SH-SY5Y (cell line): ENCODE data around the gene ZNF613.

Experiments used
- GATA2 ChIP-seq: IDR thresholded peaks from 2 replicates; pipeline ENCODE4 v1.6.1; 2011; ENCODE audit warnings: mild to moderate bottlenecking, low read depth, low read length
- GATA3 ChIP-seq: IDR thresholded peaks from 2 replicates; pipeline ENCODE4 v1.6.1; 2011; ENCODE audit warnings: low read depth, mild to moderate bottlenecking, low read length, moderate library complexity

The ZNF613 gene

DNA sequence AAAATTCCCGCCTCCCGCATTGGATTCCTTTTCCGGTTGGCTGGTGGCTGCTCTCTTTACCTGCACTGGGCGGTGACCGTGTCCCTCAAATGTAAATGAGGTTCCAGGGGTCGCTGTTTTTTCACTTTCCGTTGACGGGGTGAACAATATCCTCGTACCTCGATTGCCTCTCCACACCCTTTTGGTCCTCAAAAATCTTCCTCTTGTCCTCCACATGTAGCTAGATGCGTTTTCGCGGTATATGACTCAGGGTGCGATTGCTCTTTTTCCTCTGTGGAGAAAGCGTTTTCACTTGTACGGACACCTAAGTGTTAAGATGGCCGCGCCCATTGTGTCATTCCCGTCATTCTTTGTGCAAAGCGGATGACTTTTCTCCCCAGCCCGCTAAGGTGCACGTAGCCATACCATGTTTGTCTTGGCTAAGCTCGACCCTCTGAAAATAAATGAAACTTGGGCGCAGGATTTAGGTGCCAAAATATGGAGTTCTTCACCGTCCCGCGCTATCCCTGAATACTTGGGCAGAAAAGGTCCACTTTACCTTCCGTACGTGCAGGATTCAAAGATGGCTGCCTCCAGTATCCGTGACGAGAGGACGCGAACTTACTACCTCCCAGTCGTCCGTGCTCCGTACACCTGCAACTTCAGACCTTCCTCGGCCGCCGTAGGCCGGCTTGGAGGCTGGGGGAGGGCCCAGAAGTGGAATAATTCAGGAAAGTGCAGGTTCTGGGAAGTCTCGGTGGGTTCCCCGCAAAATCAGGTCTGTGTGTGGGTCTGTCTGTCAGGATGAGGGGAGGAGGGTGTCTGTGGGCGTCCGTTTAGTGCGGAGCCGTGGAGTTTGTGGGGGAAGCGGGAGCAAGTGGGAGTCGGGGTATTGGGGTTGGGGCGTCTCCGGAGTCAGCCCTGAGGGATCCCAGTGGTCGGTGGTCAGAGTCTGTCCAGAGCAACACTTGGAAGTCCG, at the start of gene ZNF613:
TSS of gene ZNF613 (plus strand) at position 689 of the 958 bp plus-strand sequence. CDS start 8,749 bp downstream, outside the sequence.
- TF ChIP-seq GATA3 (no peak), GATA2 (no peak)

DNA sequence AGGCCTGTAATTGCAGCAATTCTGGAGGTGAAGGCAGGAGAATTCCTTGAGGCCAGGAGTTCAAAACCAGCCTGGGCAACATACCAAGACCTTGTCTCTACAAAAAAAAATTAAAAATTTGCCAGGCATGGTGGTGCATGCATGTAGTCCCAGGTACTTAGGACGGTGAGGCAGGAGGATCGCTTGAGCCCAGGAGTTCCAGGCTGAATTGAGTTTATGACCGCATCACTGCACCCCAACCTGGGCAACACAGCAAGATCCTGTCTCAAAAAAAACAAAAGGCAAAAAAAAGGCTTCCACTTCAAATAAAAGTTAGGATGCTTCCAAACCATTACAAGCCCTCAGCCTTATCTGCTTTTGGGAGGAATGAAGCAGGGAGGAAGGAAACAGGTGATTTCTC, 44.8 kb upstream of the ZNF613 start:
- TF ChIP-seq GATA3 (no peak), GATA2 (no peak)

GRCh38 chr19:51884713-51885112, 42.6 kb upstream of the ZNF613 start:
- TF ChIP-seq GATA2, result no peak

DNA sequence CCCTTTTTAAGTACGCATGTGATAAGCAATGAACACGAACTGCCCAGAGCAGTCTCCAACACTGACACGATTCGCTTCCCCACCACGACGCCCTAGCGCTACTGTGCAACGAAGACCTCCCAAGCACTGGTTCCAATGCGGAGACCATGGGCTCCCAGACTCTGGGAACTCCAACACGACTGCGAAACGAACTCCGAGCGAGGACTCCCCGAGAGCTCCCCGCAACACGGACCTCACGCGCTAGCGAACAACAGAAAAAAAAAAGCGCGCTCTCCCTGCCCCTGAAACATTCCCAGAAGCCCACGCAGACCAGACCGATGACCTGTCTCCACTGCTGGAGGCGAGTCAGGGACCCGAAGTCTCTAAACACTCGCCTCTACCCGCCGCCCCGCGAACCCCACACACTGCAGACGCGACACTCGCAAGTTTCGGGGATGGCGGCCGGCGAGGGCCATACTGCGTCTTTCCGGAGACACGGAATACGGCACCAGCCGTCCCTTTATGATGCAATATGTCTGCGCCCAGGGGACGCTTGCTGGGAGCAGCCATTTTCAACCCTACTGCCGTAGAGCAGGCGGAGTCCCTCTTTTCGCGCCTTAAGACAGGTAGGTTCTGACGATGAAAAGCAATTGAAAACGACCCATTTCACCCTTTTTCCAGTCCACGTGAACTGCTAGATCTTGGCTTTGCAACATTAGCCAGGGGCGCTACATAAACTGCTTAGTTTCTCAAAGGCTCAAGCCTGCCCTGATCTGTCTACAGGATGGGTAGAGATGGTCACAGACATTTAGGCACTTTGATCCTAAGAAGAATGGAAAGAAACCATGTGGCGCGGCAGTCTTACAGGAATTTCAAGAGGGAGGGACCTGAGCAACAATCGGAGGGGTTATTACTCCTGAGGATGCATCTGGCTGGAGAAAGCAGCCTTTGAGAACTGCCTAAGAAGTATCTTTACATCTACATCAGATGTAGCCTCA, 39.5 kb upstream of the ZNF613 start, which contains the start of gene ZNF577:
TSS of gene ZNF577 (minus strand) at position 430 of the 977 bp plus-strand sequence. CDS start 7,569 bp downstream, outside the sequence.
- TF ChIP-seq GATA2 (no peak), GATA3 (no peak)

DNA sequence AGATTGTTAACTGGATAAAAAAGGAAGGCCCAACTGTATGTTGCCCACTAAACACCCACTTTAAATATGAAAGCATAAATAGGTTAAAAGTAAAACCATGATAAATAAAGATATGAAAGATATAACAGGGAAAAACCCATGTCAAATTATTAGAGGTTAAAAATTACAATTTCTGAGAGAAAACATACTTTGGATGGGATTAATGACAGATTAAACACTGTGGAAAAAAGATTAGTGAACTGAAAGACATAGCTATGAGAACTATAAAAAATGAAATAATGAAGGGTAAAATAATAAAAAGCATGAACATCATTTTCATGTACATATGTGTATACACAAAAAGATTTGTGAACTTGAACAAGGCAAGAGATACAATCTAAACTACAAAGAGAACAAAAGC, 37.3 kb upstream of the ZNF613 start:
- TF ChIP-seq GATA3, result no peak
- TF ChIP-seq GATA2, result no peak

- no peak for TF ChIP-seq GATA3
- TF ChIP-seq GATA2, result no peak
Measured at GRCh38 chr19:51891193-51891747, 36.0 kb upstream of the ZNF613 start.

- TF ChIP-seq GATA3 (no peak), GATA2 (no peak)
Measured at GRCh38 chr19:51901860-51902259, 25.4 kb upstream of the ZNF613 start.

- TF ChIP-seq GATA3 (no peak), GATA2 (no peak)
Measured at GRCh38 chr19:51903192-51903591, 24.1 kb upstream of the ZNF613 start.

DNA sequence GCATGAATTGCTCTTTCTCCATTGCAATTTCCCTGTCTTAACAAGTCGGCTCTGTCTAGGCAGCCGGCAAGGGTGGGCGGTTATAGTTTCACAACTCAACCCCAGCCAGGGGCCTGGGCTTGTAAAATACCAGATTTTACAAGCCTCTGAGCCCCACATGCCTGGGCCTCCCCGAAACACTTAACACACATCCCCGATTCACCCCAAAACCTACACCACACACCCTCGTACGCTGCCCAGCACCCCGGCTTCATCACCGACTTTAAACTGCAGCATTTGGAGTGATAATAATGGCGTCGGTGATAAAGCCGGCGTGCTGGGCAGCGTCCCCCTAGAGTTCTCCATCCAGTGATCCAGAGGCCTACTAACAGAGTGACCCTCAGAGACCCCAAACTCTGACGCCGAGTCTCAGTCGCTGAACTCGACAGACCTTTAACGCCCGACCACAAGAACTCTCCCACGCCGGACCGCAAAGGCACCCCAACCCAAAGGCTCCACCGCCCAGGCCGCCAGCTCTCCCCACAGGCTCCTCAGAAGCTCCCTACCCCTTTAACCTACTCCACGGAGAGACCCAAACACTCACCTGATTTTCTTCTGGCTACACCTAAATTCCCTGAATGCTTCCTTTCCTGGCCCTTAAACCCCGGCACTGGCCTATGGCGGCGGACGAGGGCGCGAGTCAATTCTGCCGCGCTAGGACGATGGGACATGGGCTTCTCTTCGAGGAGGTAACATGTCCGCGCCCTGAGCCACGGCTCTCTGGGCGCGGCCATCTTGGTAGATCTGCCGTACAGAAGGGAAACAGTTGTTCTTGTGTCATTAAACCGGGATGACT, 22.7 kb upstream of the ZNF613 start, which contains the start of gene ZNF649:
TSS of gene ZNF649 (minus strand) at position 687 of the 835 bp plus-strand sequence. CDS start 4,910 bp downstream, outside the sequence.
- no peak for TF ChIP-seq GATA3
- no peak for TF ChIP-seq GATA2

DNA sequence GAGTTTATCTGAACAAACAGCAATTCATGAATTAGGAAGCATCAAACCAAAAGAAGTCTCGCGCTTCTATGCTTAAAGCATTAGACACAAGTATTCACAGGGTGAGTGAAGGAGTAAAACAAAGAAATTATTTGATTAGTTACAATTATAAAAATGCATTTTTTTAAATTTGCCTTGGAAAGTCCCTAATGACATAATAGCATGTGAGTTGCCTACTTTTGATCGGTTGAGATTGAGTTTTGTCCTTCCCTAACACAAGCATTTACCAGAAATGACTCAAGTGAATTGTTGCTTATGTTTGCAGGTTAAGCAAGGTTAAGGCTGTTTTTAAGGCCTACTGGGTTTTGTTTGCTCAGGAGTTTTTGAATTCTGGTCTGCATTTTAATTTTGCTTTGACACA, 22.1 kb upstream of the ZNF613 start:
- TF ChIP-seq GATA3, result no peak
- TF ChIP-seq GATA2, result no peak

GRCh38 chr19:51915324-51915867, 11.9 kb upstream of the ZNF613 start:
- TF ChIP-seq GATA2 (no peak), GATA3 (no peak)

DNA sequence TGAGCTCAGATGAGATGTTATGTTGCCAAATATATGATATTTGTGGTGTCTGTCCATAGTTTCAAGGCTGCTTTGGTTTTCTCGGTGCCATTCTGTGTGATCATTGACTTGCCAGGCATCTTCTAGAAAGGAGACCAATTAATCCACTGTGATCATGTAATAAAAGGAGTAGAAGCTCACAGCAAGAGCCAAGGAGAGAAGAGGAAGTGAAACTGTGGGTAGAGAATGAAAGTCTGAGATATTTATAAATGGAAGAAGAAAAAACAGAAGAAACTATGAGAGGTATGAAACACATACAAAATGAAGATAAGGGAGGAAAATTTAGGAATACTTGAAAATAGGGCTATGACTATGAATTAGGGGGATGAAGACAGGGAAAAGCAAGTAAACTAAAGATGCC, 11.1 kb upstream of the ZNF613 start:
- TF ChIP-seq GATA3 (no peak), GATA2 (no peak)

DNA sequence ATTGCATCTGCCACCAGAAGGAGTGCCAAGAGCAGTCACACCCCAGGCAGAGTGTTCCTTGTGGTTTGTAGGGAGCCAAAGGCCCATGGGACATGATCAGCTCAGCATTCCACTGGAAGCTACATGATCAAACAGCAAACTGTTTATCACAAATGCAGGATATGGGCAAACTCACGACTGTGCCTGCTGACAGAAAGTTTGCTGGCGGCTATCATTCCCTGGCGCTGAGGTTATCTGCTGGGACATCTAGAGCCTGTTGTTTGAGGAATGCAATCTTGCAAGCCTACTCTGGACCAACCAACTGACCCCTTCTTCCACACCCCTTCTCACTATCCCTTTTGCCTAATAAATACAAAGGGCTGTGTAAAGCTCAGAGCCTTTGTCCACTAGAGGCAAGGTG, 7.7 kb upstream of the ZNF613 start:
- no peak for TF ChIP-seq GATA3
- no peak for TF ChIP-seq GATA2
